ENCODE measurements around the gene PHLPP1. TPM values are rescaled to one million over a fixed set of nuclear protein-coding genes. Genes with fewer than 3 reads are reported as not detected.

Gene PHLPP1
- total and polyA plus RNA-seq, 2 donors (not counting 1 experiment from before 2014, with no cell fraction given), result 3.6 to 5.0 TPM

Other genes starting within 250 kb of the PHLPP1 start
- gene ZCCHC2, start 192.5 kb upstream of the PHLPP1 start, total RNA-seq, result 10.9 and 14.6 TPM in 2 replicates
- gene ZCCHC2, start 192.5 kb upstream of the PHLPP1 start, polyA plus RNA-seq, result 5.3 and 6.0 TPM in 2 replicates